Measurements from ENCODE around the gene AP1S1.

- TF ChIP-seq, protein P1, sequence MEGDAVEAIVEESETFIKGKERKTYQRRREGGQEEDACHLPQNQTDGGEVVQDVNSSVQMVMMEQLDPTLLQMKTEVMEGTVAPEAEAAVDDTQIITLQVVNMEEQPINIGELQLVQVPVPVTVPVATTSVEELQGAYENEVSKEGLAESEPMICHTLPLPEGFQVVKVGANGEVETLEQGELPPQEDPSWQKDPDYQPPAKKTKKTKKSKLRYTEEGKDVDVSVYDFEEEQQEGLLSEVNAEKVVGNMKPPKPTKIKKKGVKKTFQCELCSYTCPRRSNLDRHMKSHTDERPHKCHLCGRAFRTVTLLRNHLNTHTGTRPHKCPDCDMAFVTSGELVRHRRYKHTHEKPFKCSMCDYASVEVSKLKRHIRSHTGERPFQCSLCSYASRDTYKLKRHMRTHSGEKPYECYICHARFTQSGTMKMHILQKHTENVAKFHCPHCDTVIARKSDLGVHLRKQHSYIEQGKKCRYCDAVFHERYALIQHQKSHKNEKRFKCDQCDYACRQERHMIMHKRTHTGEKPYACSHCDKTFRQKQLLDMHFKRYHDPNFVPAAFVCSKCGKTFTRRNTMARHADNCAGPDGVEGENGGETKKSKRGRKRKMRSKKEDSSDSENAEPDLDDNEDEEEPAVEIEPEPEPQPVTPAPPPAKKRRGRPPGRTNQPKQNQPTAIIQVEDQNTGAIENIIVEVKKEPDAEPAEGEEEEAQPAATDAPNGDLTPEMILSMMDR (IDR thresholded peaks at IDR 0.05; ENCODE audit: poor library complexity) = no peak
- TF ChIP-seq EZH2 (IDR thresholded peaks at IDR 0.05; ENCODE audit: borderline replicate concordance) = no peak
These were observed 47.7 kb downstream of the AP1S1 start for GRCh38 chr7:101201695-101202602.
